PC-9 (cell line): ENCODE measurements around the gene MAN2A2.

Experiments used
- EZH2 ChIP-seq: fragments of 200-600 bp; sonication (generic); IDR thresholded peaks from 2 replicates; pipeline ENCODE4 v1.8.0; 2017; ENCODE audit warnings: antibody characterized with exemption, low read depth
- TF ChIP-seq, protein P1 (sequence below): fragments of 200-600 bp; sonication (generic); conservative IDR thresholded peaks from 2 replicates; pipeline ENCODE4 v1.6.1; 2017; ENCODE audit warnings: mixed run types, antibody characterized with exemption, mild to moderate bottlenecking, moderate library complexity

DNA sequence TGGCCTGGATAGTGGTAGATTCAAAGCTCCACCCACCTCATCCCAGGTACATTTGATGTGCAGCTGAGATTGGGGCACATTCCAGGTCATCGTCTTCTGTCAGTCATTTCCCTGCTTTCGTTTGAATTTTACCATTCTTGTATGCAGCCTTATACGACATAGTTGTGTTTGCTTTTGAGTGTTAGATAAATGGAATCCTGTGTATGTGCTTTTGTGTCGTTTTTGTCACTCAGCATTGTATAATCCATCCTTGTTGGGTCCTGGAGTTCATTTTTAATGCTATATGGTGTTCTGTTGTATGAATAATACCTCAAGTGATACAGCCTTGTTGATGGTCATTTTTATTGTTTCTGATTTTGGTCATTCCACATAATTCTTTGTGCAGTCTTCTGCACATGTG is 58.9 kb downstream of the MAN2A2 start:
- TF ChIP-seq, protein P1, sequence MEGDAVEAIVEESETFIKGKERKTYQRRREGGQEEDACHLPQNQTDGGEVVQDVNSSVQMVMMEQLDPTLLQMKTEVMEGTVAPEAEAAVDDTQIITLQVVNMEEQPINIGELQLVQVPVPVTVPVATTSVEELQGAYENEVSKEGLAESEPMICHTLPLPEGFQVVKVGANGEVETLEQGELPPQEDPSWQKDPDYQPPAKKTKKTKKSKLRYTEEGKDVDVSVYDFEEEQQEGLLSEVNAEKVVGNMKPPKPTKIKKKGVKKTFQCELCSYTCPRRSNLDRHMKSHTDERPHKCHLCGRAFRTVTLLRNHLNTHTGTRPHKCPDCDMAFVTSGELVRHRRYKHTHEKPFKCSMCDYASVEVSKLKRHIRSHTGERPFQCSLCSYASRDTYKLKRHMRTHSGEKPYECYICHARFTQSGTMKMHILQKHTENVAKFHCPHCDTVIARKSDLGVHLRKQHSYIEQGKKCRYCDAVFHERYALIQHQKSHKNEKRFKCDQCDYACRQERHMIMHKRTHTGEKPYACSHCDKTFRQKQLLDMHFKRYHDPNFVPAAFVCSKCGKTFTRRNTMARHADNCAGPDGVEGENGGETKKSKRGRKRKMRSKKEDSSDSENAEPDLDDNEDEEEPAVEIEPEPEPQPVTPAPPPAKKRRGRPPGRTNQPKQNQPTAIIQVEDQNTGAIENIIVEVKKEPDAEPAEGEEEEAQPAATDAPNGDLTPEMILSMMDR, result no peak
- TF ChIP-seq EZH2, result no peak
